HL-60 (cell line): ENCODE measurements around the gene NATD1.

Experiments
- DNase-seq, 2 experiments: peaks; one replicate each; pipeline ENCODE4 v3.0.0-alpha.2; 2010 to 2020; ENCODE audit warnings: low read depth in 1 of 2, low spot score in 1 of 2
- H3K27ac ChIP-seq: fragments of 250-450 bp; sonication (Bioruptor Pico); replicated peaks from 2 replicates; pipeline ENCODE4 v1.5.1; 2020; ENCODE audit warnings: mild to moderate bottlenecking, moderate library complexity
- H3K27me3 ChIP-seq: fragments of 250-450 bp; sonication (Bioruptor Pico); 2 replicates; pipeline ENCODE4 v1.5.1; 2021; ENCODE audit warnings: mild to moderate bottlenecking, moderate library complexity; ENCODE audit not compliant: insufficient read depth, poor library complexity, severe bottlenecking
- H3K4me3 ChIP-seq: replicated peaks from 2 replicates; pipeline ENCODE4 v1.5.1; 2011; ENCODE audit warnings: mild to moderate bottlenecking, control low read depth, low read length; ENCODE audit not compliant: insufficient read depth
- GABPA ChIP-seq: IDR thresholded peaks from 2 replicates; pipeline ENCODE4 v1.6.1; 2012; ENCODE audit warnings: low read depth
- POLR2AphosphoS5 ChIP-seq: IDR thresholded peaks from 2 replicates; pipeline ENCODE4 v1.6.1; 2012; ENCODE audit warnings: low read depth
- SPI1 ChIP-seq: IDR thresholded peaks from 2 replicates; pipeline ENCODE4 v1.6.1; 2012; ENCODE audit warnings: low read depth, mild to moderate bottlenecking, borderline replicate concordance
- TF ChIP-seq, protein P1 (sequence below): IDR thresholded peaks from one replicate; pipeline ENCODE4 v1.5.1; 2011; ENCODE audit warnings: low read length, control low read depth, inconsistent platforms; ENCODE audit not compliant: insufficient read depth
- TF ChIP-seq, protein P2 (sequence below): IDR thresholded peaks from 2 replicates; pipeline ENCODE4 v1.6.1; 2012; ENCODE audit warnings: low read depth; ENCODE audit not compliant: insufficient replicate concordance

The NATD1 gene

DNA sequence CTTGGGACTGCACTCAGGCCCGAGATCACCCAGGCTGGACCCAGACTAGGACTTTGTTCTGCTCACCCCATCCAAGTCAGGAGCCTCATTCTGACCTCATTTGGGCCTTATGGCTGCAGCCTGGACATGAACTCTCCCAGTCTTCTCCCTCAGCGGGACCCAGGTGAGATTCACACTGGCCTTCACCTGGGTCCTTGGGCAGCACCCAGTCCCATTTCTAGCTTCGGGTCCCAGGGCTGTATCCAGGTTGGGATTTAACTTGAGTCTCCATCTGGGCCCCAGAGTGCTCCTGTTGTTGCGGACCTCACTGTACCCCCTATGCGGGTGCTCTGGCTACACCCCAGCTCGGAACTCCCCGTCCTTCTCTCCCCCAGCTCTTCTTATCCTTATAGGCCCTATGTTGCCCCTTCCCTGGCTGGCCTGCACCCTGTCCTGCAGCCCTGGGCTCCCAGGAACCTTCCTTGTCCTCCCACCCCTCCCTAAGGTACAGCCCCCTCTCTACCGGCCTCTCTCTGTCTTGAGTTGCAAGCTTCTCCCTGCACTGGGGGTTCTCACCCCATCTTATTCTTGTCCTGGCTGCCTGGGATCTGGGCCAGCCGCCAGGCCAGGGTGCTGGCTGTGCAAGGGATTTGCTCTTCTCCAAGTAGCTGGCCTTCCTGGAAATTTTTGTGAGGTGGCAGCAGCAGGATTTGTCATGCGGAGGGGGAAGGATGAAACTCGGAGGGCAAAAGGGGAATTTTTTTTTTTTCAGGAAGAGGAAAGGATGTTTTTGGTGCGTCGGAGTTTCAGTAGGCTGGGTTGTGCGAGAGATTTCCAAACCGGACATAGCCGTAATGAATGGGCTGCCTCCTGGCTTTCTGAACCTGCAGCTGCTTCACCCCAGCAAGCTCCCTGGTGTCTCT lies 32.2 kb upstream of the NATD1 start:
- peak in 1 of 2 experiments; percentile 25 for DNase-seq
- no peaks in the 10 kb centered on the region for H3K27me3 ChIP-seq
- H3K4me3 ChIP-seq = peak overlapping the region; percentile 86
- TF ChIP-seq, protein P1, sequence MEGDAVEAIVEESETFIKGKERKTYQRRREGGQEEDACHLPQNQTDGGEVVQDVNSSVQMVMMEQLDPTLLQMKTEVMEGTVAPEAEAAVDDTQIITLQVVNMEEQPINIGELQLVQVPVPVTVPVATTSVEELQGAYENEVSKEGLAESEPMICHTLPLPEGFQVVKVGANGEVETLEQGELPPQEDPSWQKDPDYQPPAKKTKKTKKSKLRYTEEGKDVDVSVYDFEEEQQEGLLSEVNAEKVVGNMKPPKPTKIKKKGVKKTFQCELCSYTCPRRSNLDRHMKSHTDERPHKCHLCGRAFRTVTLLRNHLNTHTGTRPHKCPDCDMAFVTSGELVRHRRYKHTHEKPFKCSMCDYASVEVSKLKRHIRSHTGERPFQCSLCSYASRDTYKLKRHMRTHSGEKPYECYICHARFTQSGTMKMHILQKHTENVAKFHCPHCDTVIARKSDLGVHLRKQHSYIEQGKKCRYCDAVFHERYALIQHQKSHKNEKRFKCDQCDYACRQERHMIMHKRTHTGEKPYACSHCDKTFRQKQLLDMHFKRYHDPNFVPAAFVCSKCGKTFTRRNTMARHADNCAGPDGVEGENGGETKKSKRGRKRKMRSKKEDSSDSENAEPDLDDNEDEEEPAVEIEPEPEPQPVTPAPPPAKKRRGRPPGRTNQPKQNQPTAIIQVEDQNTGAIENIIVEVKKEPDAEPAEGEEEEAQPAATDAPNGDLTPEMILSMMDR = no peak
- no peak for TF ChIP-seq SPI1
- TF ChIP-seq GABPA = no peak
- TF ChIP-seq POLR2AphosphoS5 = no peak
- peak overlapping the region; percentile 97 for H3K27ac ChIP-seq

DNA sequence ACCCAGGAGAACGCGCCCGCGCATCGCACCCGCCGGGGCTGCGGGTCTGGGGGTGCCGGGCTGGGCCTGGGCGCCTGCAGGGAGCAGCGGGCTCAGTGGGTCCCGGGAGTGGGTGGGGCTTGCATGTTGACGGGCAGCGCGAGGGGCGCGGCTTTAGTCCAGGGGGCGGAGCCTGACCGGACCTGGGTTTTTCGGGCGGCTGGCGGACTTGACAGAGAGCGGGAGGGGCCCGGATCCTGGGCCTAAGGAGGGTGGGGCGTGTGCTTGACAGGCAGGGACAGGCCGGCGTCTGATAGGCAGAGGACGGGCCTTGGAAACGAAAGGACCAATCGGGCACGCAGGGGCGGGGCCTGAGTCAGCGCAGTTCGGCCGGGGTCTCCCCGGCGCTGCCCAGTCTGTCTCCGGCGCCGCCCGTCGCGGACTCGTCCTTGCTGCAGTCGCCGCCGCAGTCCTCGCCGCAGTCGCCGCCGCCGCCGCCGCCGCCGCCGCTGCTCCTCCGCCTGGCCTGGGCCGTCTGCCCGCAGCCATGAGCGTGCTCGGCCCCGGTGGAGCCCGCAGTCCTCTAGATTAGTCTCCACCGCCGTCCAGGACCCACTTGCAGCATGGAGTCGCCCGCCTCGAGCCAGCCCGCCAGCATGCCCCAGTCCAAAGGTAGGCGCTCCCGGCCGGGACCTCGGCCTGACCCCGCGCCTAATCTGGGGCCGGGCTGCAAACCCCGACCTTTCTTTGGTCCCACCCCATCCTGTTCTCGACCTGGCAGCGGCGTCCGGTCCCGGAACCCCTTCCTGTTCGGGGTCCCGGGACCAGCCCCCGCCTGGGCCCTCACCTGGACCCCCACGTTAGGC lies 31.3 kb upstream of the NATD1 start, which contains the start of gene MAP2K3:
MAP2K3 (plus strand) TSS at position 393 of the 845 bp plus-strand sequence; CDS start at position 603, 210 bp downstream.
- Histone ChIP-seq H3K27ac (peak within 1 kb of the TSS; percentile 97), H3K27me3 (no peaks in the 10 kb centered on the region), H3K4me3 (peak within 1 kb of the TSS; percentile 86)
- TF ChIP-seq, protein P1 = no peak
- TF ChIP-seq, protein P2, sequence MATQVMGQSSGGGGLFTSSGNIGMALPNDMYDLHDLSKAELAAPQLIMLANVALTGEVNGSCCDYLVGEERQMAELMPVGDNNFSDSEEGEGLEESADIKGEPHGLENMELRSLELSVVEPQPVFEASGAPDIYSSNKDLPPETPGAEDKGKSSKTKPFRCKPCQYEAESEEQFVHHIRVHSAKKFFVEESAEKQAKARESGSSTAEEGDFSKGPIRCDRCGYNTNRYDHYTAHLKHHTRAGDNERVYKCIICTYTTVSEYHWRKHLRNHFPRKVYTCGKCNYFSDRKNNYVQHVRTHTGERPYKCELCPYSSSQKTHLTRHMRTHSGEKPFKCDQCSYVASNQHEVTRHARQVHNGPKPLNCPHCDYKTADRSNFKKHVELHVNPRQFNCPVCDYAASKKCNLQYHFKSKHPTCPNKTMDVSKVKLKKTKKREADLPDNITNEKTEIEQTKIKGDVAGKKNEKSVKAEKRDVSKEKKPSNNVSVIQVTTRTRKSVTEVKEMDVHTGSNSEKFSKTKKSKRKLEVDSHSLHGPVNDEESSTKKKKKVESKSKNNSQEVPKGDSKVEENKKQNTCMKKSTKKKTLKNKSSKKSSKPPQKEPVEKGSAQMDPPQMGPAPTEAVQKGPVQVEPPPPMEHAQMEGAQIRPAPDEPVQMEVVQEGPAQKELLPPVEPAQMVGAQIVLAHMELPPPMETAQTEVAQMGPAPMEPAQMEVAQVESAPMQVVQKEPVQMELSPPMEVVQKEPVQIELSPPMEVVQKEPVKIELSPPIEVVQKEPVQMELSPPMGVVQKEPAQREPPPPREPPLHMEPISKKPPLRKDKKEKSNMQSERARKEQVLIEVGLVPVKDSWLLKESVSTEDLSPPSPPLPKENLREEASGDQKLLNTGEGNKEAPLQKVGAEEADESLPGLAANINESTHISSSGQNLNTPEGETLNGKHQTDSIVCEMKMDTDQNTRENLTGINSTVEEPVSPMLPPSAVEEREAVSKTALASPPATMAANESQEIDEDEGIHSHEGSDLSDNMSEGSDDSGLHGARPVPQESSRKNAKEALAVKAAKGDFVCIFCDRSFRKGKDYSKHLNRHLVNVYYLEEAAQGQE = peak; percentile 13
- peak; percentile 68 for TF ChIP-seq POLR2AphosphoS5
- DNase-seq = peak; percentile 98 to 99

DNA sequence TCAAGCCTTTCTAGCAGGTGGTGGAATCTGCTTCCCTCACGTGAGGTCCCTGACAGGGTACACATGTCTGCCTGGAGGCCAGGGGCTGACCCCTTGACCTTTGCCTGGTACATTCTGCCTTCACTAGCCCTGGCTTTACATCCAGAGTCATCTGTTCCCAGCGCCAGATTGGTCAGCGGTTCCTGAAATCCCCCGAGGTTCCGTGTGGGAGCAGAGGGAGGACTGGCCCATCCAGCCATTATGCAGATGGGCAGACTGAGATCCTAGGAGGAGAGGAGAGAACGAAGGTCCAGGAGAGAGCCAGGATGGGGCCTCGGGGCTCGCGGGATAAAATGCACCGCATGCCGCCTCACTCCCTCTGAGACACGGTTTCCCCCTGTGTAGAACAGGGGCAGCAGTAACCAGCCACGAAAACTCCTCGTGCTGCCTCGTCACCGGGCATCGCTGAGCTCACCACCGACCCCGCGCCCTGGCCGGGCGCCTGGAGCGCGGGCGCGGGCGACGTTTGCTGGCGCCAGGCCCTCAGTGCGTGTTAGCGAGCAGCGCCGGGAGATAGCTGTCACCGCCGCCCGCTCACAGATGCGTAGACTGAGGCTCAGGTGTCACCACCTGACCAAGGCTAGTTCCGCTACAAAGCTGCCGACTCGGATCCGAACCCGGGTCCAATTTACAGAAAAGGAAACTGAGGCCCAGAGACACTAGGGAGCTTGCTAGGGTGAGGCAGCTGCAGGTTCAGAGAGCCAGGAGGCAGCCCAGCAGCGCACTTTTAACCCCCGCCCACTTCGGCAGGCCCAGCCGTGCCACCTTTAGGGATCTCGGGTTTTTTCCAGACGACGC lies 30.5 kb upstream of the NATD1 start:
- Histone ChIP-seq H3K4me3 (peak overlapping the region; percentile 52), H3K27me3 (no peaks in the 10 kb centered on the region), H3K27ac (peak overlapping the region; percentile 40; the same call in 1 of the 2 replicates)
- no peak for DNase-seq
- TF ChIP-seq SPI1 (no peak), POLR2AphosphoS5 (no peak), GABPA (no peak)
- TF ChIP-seq, protein P2 = no peak
- TF ChIP-seq, protein P1 = no peak
